ENCODE data around the gene FXYD6.

- TF ChIP-seq CTCF (IDR thresholded peaks at IDR 0.05) (no peak), POLR2A (IDR thresholded peaks at IDR 0.05) (no peak)
These were observed 5.3 kb downstream of the FXYD6 start for GRCh38 chr11:117871160-117871559.

Data from testis (tissue), 2 donors.